Parathyroid adenoma (tissue), 2 donors: Measurements from ENCODE around the gene CUX1.

Source experiments
- H2AFZ ChIP-seq: fragments of 300-600 bp; sonication (generic); one replicate; pipeline ENCODE4 v1.7.0; 2017; ENCODE audit warnings: antibody characterized with exemption, mild to moderate bottlenecking
- H3K27ac ChIP-seq: fragments of 300-600 bp; sonication (generic); one replicate; pipeline ENCODE4 v1.7.0; 2017
- H3K27me3 ChIP-seq: fragments of 300-600 bp; sonication (generic); one replicate; pipeline ENCODE4 v1.7.0; 2017; ENCODE audit warnings: low read length; ENCODE audit not compliant: control insufficient read depth, insufficient read depth
- H3K36me3 ChIP-seq: fragments of 300-600 bp; sonication (generic); one replicate; pipeline ENCODE4 v1.7.0; 2017; ENCODE audit warnings: low read length; ENCODE audit not compliant: control insufficient read depth, insufficient read depth
- H3K4me1 ChIP-seq: fragments of 300-600 bp; sonication (generic); one replicate; pipeline ENCODE4 v1.7.0; 2017; ENCODE audit warnings: control low read depth
- H3K4me2 ChIP-seq: fragments of 300-600 bp; sonication (generic); one replicate; pipeline ENCODE4 v1.7.0; 2017; ENCODE audit warnings: low read length
- H3K4me3 ChIP-seq: fragments of 300-600 bp; sonication (generic); one replicate; pipeline ENCODE4 v1.7.0; 2017; ENCODE audit warnings: low read depth, low read length
- H3K79me2 ChIP-seq: fragments of 300-600 bp; sonication (generic); one replicate; pipeline ENCODE4 v1.7.0; 2017; ENCODE audit warnings: control low read depth
- H3K9ac ChIP-seq: fragments of 300-600 bp; sonication (generic); one replicate; pipeline ENCODE4 v1.7.0; 2017; ENCODE audit warnings: mild to moderate bottlenecking
- H3K9me3 ChIP-seq: fragments of 300-600 bp; sonication (generic); one replicate; pipeline ENCODE4 v1.7.0; 2017; ENCODE audit warnings: low read length; ENCODE audit not compliant: control insufficient read depth
- TF ChIP-seq, protein P1 (sequence below): fragments of 300-600 bp; sonication (generic); IDR thresholded peaks from one replicate; pipeline ENCODE4 v1.7.0; 2017; ENCODE audit warnings: antibody characterized with exemption, mild to moderate bottlenecking
- donor health status: primary hyperparathyroidism.

Gene CUX1

DNA sequence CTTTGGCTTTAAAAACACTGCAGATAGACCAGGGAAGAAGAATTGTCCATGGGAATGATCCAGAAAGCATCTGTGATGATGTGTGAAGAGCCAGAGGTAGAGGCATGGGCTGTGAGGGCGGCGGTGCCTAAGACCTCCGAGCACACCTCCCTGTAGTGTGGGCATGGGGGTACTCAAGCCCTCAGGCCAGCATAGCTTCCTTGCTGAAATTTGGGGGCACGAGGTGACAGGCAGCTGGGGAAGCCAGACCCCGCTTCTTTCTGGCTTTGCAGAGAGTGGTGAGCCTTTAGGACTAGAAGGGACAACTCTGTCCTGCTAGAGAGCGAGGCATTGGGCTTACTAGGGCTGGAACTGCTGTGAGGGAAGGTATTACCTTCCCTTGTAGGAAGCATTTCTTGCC lies 281.6 kb downstream of the CUX1 start:
- Histone ChIP-seq H3K4me2 (no peak overlapping the region), H3K36me3 (no peaks in the 10 kb centered on the region)
- TF ChIP-seq, protein P1, sequence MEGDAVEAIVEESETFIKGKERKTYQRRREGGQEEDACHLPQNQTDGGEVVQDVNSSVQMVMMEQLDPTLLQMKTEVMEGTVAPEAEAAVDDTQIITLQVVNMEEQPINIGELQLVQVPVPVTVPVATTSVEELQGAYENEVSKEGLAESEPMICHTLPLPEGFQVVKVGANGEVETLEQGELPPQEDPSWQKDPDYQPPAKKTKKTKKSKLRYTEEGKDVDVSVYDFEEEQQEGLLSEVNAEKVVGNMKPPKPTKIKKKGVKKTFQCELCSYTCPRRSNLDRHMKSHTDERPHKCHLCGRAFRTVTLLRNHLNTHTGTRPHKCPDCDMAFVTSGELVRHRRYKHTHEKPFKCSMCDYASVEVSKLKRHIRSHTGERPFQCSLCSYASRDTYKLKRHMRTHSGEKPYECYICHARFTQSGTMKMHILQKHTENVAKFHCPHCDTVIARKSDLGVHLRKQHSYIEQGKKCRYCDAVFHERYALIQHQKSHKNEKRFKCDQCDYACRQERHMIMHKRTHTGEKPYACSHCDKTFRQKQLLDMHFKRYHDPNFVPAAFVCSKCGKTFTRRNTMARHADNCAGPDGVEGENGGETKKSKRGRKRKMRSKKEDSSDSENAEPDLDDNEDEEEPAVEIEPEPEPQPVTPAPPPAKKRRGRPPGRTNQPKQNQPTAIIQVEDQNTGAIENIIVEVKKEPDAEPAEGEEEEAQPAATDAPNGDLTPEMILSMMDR, result no peak

DNA sequence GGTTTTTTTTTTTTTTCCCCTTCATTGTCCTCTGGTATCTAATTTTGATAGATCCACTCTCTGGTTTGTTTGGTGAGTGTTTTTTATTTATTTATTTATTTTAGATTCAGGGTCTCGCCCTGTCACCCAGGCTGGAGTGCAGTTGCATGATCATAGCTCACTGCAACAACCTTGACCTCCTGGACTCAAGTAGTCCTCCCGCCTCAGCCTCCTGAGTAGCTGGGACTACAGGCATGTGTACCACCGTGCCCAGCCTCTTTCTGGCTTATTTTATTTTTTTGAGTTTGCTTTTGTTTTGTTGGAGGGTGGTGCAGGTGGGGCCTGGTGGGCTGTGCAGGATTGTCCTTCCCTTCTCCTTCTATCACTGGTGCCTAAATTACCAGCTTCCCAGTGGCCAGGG lies 282.0 kb downstream of the CUX1 start:
- H3K4me2 ChIP-seq, result no peak overlapping the region
- H3K36me3 ChIP-seq, result no peaks in the 10 kb centered on the region
- H3K79me2 ChIP-seq, result no peaks in the 10 kb centered on the region
- H3K9ac ChIP-seq, result no peak overlapping the region
- no peaks in the 10 kb centered on the region for H3K9me3 ChIP-seq
- H3K4me3 ChIP-seq, result no peak overlapping the region
- no peak overlapping the region for H3K27ac ChIP-seq
- H3K4me1 ChIP-seq, result no peaks in the 10 kb centered on the region
- H2AFZ ChIP-seq, result no peak overlapping the region
- H3K27me3 ChIP-seq, result no peaks in the 10 kb centered on the region
- TF ChIP-seq, protein P1, result no peak

More for the DNA sequence above, 281.6 kb downstream of the CUX1 start:
- Histone ChIP-seq H3K9ac (no peak overlapping the region), H2AFZ (no peak overlapping the region), H3K27ac (no peak overlapping the region), H3K9me3 (no peaks in the 10 kb centered on the region), H3K79me2 (no peaks in the 10 kb centered on the region), H3K4me3 (no peak overlapping the region), H3K4me1 (no peaks in the 10 kb centered on the region), H3K27me3 (no peaks in the 10 kb centered on the region)

DNA sequence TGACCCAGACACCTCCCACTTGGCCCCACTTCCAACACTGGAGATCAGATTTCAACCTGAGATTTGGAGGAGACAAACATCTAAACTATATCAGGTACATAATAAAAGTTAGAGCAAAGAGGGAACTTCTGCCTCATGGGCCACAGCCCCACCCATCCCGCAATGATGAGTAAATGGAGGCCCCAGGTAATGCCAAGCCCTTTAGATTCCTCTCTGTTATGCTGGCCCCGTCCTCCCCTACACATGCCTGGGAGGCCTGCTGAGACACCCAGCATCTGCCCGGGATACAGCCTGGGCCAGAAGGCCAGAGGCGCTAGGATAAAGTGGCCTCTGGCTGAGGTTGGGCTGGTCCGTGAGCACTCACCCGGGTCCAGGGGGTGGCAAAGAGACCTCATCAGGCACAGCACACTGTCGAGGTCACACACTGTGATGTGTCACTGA lies 283.7 kb downstream of the CUX1 start:
- Histone ChIP-seq H3K36me3 (no peaks in the 10 kb centered on the region), H3K9ac (no peak overlapping the region), H2AFZ (no peak overlapping the region), H3K4me2 (no peak overlapping the region), H3K9me3 (no peaks in the 10 kb centered on the region), H3K4me3 (no peak overlapping the region), H3K4me1 (no peaks in the 10 kb centered on the region), H3K79me2 (no peaks in the 10 kb centered on the region), H3K27me3 (no peaks in the 10 kb centered on the region), H3K27ac (no peak overlapping the region)
- TF ChIP-seq, protein P1, result no peak

DNA sequence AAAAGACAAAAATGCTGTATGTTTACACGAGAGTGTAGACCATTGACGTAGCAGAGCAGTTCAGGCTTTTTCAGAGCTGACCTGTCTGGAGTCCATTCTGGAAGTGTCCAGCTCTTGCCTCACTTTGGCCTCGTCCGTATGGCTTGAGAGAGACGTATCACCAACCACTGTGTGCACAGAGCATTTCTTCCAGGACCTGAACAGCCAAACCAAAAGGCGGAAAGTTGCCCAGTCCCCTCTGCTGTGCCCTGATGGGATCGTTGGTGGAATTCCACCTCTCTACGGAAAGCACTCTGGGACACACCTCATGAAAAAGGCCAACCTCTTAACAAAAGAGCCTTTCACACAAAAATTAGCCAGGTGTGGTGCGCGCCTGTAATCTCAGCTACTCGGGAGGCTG lies 284.5 kb downstream of the CUX1 start:
- Histone ChIP-seq H3K9ac (no peak overlapping the region), H3K4me2 (no peak overlapping the region), H3K27ac (no peak overlapping the region), H3K36me3 (no peaks in the 10 kb centered on the region), H3K4me1 (no peaks in the 10 kb centered on the region), H3K9me3 (no peaks in the 10 kb centered on the region), H3K79me2 (no peaks in the 10 kb centered on the region), H3K27me3 (no peaks in the 10 kb centered on the region), H3K4me3 (no peak overlapping the region), H2AFZ (no peak overlapping the region)
- TF ChIP-seq, protein P1, result no peak

DNA sequence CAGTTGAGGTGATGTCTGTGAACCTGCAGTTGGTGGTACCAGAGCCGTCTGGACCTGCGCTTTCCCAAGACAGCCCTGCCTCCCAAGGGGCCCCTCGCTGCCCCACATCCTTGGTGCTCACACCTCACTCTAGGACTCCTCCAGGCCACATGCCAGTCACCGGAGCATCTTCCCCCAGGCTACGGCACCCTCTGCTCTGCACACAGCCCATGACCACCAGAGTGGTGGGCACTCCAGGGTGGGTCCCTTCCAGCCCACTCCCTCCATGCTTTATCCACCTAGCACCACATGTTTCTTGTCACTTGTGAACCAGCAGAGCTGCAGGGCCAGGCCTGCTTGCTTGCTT lies 285.6 kb downstream of the CUX1 start:
- Histone ChIP-seq H3K36me3 (no peaks in the 10 kb centered on the region), H3K4me2 (no peak overlapping the region), H3K27me3 (no peaks in the 10 kb centered on the region), H3K4me1 (no peaks in the 10 kb centered on the region), H3K79me2 (no peaks in the 10 kb centered on the region), H3K4me3 (no peak overlapping the region), H3K9me3 (no peaks in the 10 kb centered on the region), H2AFZ (no peak overlapping the region), H3K9ac (no peak overlapping the region), H3K27ac (no peak overlapping the region)
- TF ChIP-seq, protein P1, result no peak
